SIG-M5 (cell line): ENCODE data around the gene KHDC4.

ENCODE experiments used
- DNase-seq: peaks from one replicate; lab custom pipeline; 2025; lab: John Stamatoyannopoulos, UW

The KHDC4 gene

DNA sequence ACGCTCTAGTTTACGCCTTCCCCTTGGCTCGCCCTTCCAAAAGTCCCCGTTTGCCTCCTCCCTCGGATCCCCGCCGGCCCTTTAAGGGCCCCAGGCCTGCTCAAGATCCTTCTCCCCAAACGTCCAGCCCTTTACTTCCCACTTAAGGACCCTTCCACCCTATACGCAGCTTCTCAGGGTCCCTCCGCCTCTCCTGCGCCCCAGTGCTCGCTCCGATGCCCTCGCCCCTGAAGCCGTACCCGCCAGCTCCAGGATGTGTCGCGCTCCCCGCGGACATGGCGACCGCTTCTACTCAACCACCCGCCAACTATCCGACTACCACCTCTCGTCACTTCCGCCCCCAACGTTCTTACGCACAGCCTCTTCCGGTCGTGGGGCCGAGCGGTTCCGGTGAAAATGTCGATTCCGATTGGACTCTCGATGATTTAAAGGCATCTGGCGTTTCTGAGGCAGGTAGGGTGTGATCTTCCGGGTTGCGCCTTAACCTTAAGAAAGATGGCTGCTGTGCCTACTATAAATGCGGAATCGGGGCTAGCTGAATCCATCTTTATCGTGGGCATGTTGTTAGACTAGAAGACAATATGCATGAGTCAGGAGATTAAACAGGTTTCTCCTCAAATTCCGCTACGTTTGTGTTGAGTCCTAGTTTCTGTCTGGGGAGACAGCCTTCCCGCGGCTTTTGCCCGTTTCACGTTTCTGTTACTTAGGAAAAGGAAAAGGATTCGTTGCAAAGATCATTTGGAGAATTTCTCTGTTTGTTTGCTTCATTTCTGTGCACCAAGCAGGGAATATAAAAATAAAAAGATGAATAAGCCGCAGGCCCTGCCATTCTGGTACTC, at the start of gene KHDC4:
TSS of gene KHDC4 (minus strand) at position 317 of the 839 bp plus-strand sequence. CDS start at position 277, 40 bp downstream.
- peak; percentile 99 for DNase-seq

DNA sequence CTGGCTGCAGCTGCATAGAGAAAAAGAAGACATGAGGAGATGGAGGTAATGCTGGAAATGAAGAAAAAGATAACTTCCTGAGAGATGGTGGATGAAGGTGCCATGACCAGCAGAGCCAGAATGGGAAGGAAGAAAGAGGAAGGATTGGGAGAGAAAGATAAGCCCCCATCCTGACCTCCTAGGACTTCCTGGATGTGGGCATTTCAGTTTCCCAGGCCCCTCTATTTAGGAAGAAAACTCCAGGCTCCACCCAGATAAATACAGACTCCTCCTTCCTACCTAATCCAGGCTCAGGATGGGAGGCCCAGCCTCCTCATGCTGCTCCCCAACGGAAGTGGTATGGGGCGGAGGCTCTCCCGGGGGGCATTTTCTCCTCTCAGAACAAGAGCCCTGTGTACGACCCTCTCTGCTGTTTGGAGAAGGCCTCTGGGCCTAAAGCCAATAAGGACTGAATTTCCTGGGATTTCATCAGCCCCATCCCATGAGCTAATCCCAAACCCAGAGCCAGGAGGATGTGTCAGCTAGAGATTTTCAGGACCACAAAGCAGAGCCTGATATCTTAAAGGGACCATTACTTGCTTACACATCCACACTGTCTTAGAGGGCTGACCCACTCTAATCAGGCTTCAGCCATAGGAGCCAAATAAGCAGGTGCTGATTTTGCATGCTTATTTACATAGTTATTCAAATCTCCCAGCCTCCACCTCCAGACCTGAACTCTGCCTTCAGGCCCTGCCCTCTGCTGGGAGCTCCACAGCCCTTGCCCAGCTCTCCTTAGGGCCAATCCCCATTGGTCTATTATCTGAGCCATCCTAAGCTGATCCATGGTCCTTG, 49.2 kb upstream of the KHDC4 start:
- no peak for DNase-seq

DNA sequence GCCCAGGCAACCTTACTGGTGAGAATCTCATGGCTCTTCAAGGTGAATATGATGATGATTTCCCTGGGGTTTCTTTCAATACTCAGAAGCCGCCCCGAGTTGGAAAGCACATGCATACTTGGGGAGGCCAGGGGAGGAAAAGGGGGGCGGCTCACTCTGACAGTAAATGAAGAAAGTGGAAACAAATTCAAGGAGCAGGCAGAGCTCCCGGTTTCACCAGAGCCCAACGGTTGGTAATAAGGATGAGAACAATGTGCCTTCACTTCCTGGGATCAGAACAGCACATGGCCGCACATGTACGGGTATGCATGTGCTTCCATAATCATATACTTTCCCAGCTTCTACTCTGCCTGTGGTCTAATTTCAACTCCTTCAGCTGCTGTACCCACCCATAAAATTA, 47.9 kb upstream of the KHDC4 start:
- no peak for DNase-seq

DNA sequence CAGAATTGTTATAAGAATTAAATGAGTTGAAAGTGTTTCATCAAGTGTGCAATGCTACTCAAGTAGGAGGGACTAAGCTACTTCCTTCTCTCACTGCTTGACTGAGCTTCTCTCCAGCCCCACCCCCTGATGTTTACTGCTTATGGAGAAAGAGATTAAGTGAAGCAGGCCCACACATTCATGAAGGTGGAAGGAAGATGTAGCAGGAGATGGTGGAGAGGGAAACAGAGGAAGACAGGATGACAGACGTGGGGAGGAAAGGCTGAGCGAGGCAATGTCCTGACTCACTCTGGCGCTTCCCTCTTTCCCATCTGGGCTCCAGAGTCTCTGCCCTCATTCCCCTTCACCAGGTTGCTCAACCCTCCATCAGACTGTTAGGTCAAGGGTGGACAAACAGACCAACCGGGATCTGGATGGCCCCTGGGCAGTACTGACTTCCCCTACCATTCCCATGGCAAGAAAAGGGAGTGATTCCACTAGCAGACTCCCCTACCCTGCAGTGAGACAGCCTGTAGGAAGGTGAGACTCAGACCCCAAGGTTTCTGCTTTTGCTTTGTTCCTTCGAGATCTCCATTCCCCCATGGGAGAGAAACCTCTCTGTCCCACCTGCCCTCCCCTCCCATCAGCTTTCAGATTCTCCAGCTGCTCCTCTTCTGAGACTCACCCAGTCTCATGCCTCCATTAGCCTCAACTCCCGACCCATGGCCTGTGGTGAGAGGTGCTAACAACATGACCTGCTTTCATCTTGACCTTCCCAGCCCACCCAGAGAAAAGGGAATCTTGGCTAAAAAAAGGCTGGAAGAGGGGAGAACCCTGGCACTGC, 47.3 kb upstream of the KHDC4 start:
- DNase-seq: peak; percentile 42

DNA sequence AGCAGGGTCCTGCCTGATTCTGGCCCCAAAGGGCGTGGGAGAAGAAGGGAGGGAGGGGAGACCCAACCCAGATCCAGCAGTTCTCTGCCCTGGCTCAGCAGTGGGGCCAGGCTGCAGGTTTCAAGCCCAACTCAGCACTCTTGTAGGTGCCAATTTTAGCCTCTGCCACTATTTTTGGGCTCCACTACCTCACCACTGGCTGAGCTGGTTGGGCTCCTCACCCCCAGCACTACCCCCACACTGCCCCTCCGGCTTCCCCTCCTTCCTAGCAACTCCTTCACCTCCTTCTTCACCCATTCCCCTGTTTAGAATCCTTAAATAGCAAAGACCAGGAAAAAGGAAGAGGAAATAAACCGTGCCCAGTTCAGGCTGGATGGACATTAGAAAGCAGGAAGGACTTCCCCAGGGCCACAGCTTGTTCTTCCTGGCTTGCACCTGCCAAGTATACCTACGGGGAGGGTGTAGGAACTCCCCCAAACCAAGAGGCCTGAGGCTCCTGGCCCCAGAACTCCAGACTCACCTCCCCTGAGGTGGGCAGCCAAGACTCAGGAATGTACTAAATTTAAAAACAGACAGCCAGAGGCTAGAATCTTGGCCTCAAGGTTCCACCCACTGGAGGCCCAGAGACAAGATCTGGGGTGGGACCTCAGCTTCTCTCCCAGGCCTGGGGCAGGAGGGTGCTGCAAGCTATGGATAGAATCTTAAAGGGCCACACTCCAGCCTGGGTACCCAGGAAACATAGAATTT, 45.6 kb upstream of the KHDC4 start:
- DNase-seq: peak; percentile 29

DNA sequence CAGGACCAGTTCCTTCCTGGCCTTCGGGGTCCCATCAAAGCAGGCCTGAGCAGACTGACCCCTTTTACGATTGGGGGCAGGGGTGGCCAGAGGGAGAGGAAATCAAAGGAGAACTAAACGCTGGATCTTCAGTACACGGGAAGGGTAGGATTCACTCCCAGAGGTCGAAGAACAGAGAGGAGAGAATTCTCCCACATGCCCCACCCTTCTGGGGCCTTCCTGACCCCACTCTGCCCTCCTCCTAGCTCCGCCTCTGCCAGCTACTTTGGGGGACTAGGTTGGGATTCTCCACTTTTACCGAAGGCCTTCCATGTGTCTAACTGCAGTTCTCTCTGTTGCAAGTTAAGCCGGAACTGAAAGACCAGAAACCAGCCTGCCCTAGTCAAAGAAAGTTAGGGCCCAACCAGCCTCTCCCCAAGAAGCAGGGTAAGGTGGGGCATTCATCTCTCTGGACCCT, 44.8 kb upstream of the KHDC4 start:
- DNase-seq: peak; percentile 25

DNA sequence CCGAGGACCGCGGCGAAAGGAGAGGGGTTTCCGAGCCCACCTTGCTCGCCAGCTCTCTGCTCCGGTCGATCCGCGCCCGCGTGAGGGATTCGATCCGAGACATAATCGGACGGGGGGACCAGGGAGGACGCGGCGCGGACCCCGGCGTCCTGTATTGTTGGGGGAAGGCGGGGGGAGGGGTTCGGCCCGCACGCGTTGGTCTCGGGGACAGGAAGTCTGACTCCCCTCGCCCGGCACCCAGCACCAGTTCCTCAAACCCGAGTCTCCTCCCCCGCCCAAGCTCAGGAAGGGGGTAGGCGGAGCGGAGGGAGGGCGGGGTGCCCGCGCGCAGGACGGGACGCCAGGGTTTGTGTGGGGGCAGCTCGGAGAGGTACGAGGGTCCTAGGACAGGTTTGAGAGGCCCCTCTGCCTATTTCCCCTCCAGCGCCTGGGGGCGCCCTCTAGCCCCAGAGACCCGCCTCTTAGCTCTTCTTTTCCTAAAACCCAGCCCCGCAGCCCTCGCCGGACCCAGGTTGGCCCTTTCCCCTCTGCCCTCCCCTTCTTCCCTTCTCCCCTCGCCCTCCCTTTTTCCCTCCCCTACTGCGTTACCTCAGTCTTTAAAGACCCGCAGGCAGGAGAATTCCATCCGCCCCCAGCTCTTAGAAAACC, 44.2 kb upstream of the KHDC4 start, which contains the start of gene ARHGEF2:
TSS of gene ARHGEF2 (minus strand) at position 223 of the 648 bp plus-strand sequence. CDS start at position 103, 120 bp downstream.
- peak; percentile 89 for DNase-seq

DNA sequence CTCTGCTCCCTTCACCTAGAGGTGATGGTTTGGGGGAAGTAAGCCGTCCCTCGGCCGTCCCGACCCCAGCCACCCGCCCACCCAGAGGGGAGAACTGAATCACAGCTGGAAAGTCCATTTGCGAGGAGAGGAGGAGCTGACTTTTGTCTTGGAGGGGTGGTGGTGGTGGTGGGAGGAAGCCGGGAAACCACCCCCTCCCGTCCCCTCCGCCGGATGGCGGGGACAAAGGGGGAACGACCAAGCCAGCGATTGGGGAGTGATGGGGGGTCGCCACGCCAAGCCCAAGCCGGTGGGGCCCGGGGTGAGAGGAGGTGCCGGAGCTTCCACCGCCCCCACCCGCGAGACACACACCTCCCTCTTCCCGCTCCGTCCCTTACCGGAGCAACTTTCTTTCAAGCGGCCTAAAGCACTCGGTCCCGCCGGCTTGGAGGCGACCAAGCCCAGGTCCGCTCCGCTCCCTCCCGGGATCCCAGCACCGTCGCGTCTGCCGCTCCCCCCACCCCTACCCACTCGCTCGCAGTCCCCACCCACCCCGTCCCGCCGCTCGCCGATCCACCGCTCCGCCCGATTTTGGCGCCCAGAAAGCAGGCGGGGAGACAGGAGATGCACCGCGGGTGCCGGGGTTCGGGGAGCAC, 43.6 kb upstream of the KHDC4 start:
- no peak for DNase-seq

DNA sequence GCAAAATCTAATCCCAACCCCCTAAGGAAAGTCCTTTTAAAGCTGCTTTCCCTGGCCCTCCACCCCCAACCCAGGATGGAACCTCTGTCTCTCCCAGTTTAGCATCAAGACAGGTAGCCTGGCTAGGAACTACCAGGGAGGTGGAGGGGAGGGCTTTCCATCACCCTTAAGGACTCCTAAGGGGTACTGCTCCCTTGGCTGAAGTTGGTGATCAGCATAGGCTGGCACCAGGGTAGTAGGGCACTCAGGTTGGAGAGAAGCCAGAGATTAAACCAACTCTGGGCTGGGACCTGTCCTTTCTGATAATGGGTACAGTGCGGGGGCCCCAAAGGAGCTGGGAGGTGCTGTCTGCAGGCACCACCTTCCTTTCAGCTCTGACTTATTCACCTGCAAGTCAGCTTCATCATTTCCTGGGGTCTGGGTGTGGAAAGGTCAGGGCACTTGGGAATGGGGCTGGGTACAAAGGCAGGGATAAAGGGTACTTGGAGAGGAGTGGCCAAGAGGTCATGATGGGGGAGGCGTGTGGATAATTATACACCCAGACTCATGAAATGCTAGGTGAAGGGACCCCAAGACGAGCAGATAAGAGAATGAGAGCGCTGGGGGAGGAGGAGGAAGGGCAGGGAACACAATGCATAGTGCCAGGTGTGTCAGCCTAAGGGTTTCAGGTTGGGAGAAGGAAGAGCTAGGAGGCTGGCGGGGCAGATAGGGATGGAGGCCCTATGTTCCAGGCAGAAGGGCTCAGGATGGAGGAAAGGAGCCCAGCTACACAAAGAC, 42.9 kb upstream of the KHDC4 start:
- DNase-seq: no peak

DNA sequence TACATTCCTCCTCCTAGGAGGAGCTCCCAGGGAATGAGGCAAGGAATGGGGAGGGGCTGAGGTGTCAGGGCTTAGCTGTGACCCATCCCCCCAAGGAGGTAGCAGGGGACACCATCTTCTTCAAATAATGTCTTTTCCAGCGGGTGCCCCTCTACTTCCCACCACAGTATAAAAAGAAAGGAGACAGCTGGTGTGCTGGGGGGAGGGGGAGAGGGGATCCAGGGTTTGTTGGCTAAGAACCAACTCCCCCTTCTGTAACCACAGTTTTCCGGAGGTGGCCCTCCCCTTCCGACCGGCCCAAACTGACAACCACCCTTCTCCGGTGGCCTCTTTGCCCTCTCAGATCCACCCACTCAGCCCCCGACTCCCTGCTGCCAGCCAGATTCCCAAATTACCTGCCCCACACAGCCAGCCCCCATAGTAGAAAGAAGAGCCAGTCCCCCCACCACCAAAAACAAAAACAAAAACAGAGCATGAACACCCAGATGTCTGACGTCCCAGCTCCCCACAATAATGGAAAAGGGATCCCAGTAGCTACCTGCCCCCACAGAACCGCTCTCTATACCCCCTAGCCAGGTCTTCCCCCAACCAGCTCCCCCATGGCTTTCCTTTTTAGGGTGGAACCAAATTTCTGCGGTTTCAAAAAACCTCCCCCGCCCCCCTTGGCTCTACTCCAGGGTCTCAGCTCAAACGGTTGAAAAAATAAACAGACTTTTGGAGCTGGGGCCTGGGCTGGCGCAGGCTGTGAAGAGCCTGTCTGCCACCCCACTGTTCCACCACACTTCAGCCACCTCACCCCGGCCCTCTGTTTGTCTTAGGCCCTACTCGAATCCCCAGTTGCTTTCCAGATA, 42.1 kb upstream of the KHDC4 start:
- DNase-seq: peak; percentile 77

DNA sequence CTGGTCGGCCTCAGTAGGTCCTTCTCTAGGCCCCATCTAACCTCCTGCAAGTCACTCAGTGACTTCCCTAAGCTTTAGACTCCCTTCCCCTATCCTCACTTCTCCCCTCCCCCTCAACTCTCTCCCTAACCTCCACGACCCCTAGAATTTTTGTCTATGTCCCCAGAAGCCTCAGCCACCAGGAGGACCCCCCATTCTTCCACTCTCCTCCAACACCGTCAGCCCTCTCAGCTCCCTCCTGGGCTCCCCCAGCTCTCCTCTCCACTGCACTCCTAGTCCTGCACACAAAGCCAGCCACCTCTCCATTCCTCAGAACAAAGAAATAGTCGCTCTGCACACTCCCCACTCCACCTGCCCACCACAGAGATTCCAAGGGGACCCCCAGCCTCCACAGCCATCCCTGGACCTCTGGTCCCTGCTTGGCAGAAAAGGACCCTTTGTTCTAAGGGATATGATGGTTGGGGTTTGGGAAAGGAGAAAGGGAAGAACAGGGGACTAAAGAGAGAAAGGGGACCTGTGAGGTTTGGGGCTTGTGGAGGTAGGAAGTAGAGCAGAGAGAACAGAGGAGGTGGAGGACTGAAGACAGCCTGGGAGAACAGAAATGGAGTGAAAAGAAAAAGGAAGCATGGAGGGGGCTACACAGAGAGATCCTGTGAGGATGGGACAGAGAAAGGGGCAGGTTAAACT, 41.3 kb upstream of the KHDC4 start:
- no peak for DNase-seq

DNA sequence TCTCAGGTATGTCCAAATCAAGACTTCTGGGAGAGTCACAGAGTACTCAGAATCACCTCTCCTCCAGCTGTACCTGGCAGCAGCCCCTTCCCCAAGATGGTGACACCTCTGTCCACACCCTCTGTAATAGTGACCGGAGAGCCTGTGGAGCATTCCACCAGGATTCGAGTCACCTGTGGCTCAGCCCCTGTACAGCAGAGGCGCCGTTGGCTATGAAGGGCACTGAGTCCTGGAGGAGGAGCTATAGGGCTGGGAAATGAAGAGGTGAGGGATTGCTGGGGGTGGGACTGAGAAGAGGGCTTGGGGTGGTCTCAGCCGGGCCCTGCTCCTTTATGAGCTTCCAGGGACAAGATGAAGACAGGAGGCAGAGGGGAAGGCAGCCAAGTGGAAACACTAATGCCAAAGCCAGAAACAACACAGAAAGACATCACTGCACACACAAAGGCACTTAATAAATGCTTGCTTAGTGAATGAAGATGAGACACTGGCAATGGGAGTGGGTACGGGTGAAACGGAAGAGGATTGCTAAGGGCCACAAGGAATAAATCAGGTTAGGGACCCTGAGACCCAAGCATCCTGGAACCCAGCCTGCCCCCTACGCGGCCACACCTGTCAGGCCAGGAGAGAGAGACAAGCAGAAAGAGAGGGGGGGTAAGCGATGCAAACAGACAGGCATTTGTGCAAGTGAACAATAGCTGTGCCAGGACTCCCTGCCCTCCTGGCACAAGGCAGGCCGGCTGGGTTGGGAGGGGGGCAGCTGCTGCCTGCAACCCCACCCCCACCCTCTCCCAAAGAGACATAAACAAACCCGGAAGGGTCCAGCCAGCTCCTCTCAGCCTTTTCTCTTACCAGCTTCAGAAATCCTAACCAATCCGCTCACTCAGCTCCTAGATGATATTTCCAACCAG, 40.2 kb upstream of the KHDC4 start:
- DNase-seq: no peak

DNA sequence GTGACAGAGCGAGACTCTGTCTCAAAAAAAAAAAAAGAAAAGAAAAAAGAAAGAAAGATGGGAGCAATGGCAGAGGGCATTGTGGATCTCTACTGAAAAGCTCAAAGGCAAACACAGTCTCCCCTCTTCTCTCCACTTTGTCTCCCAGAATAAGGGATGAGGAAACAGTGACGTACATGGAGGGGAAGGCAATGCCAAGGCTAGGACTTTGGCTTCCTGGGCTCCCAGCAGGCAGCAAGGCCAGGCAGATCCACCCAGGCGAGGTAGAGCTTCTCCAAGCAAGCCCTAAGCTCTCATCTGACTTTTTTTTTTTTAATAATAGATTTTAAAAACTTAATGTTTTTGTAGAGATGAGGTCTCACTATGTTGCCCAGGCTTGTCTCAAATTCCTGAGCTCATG, 39.5 kb upstream of the KHDC4 start:
- DNase-seq: no peak

DNA sequence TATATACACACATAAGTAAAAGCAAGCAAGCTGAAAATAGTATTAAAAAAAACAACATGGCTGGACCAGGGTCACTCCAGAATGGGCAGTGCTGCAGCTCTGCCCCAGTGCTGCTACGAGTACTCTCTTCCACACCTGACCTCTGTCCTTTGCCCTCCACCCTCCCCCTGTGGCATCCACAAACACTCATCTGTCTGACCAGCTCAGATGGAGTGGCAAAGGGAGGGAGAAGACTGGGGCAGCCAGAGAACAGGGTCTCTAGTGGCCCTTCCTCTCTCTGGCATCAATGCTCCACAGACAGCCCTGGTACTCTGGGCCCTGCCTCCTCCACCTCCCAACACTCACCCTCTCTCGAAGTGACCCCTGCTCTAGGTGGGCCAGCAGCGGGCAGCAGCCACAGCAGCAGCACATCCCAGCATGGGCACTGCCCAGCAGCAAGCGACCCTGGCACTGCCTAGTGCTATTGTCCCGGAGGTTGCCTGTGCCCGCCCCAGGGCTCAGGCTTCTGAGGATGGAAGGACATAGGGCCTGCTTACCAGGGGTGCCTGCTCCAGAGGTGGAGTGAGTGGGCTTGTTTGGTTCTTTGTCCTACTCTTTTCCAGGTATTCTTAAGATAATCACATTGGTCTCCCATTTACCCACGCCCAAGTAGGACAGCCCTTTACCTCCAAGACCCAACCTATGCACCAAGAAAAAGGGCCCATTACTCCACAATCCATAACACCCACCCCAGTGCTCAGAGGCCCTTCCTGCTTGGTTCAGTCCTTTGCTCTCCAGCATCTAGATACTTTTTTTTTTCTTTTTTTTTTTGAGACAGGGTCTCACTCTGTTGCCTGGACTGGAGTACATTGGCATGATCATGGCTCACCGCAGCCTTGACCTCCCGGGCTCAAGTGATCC, 37.9 kb upstream of the KHDC4 start:
- DNase-seq: no peak

DNA sequence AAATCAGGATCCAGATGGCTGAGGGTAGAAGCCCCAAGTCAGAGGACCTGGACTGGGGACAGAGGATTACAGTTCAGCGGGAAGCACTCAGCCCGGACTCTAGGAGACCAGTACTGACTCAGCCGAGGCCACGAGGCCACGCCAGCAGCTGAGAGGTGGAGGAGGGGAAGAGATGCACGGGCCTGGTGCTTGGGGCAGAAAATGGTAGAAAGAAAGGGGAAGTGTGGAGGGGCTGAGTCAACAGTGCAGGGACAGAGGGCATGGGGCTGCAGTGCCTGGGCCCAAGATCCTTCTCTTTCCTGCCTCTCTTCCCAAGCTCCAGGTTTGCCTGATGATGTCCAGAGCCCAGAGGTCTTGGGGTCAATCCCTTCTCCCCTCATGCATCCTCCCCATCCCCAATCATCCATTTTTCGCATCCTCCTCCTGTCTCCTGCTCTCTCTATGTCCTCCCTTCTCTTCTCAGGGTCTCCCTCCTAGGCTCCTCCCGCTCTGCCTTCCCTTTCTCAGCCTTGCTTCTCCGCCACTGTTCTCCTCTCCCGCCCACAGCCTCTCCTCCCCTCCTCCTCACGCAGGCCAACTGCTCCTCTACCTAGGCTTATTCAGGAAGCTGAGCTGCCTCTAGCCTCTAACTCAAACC, 36.4 kb upstream of the KHDC4 start:
- DNase-seq: peak; percentile 65
